LNCAP (cell line): ENCODE measurements around the gene CPNE6.

Source experiments
- CTCF ChIP-seq: fragments of 450-650 bp; IDR thresholded peaks from 2 replicates; pipeline ENCODE4 v1.5.1; 2017; ENCODE audit warnings: mild to moderate bottlenecking

Gene CPNE6

DNA sequence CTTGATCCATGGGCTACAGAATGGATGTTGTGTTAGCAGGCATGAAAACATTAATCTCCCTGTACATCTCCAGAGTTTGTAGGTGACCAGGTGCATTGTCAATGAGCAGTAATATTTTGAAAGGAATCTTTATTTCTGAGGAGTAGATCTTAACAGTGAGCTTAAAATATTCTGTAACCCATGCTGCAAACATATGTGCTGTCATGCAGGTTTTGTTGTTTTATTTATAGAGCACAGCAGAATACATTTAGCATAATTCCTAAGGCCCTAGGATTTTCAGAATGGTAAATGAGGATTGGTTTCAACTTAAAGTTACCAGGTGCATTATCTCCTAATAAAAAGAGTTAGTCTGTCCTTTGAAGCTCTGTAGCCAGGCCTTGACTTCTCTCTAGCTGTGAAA is 55.6 kb downstream of the CPNE6 start:
- TF ChIP-seq CTCF = no peak

DNA sequence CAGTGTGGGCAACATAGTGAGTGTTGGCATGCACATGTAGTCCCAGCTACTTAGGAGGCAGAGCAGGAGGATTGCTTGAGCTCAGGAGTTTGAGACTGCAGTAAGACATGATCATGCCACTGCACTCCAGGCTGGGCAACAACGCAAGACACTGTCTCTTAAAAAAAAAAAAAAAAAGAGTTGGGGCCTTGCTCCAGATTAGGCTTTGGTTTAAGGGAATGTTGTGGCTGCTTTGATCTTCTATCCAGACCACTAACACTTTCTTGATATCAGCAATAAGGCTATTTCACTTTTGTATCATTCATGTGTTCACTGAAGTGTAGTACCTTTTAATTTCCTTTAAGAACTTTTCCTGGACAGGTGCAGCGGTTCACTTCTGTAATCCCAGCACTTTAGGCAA is 56.3 kb downstream of the CPNE6 start:
- TF ChIP-seq CTCF = no peak
